GM19351 (cell line): ENCODE data around the gene PTRH2.
"Not testable (repeated sequence)": the region's sequence is repeated elsewhere in the genome, so short reads cannot be mapped to it uniquely, and the experiment has no call there.

ENCODE experiments used
- ATAC-seq: cut with Tn5 transposase; IDR thresholded peaks from one replicate; pipeline ENCODE4 v1.9.1; 2021; ENCODE audit warnings: mild to moderate bottlenecking, moderate library complexity; ENCODE audit not compliant: unreplicated experiment

PTRH2 gene

GRCh38 chr17:59671386-59671785 is 35.8 kb downstream of the PTRH2 start:
- ATAC-seq: no peak

DNA sequence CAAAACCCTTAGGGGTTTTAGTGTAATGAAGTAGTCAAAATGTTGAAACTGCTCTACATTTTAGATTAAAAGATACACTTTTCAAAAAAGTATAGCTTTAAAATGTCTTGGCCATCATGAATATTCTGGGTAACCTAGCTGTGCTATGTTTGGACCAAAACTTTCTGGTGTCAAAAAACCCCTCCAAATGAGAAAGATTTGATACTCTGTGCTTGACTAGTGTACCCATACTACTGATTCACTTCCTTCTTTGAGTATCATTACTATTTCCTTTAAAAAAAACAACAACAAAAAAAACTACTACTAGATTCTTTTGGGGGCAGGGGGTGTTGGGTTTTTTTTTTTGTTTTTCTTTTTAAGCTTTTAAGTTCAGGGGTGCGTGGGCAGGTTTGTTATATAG is 37.3 kb downstream of the PTRH2 start:
- ATAC-seq: no peak

- no peak for ATAC-seq
Observed at GRCh38 chr17:59669411-59669810, 37.8 kb downstream of the PTRH2 start.

- no peak for ATAC-seq
Observed at GRCh38 chr17:59668816-59669215, 38.4 kb downstream of the PTRH2 start.

DNA sequence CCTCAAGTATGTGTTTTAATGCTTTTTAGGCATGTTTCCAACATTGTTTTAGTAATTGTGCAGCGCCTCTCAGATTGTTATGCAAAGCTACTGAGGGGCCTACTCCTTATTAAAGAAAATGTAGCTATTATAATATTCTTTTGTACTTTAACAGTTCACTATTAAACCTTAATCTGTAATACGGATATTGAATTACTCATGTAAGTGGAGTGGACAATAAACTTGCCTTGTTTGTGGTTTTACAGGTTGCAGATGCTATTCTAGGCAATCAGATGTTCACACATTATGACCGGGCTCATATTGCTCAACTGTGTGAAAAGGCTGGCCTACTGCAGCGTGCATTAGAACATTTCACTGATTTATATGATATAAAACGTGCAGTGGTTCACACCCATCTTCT is 41.0 kb downstream of the PTRH2 start:
- ATAC-seq: no peak

GRCh38 chr17:59656624-59657023 is 50.6 kb downstream of the PTRH2 start:
- not testable (repeated sequence) for ATAC-seq

DNA sequence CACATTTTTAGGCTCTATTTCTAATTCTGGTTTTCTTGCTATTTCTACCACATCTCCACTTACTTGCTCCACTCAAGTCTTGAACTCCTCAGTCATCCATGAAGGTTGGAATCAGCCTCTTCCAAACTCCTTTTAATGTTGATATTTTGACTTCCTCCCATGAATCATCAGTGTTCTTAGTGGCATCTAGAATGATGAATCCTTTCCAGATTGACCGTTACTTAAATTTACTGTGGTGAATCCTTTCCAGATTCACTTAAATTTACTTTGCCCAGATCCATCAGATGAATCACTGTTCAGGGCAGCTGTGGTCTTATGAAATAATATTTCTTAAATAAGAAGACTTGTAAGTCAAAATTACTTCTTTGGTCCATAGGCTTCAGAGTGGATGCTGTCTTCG is 55.1 kb downstream of the PTRH2 start:
- ATAC-seq: no peak

- no peak for ATAC-seq
Observed at GRCh38 chr17:59651346-59651745, 55.9 kb downstream of the PTRH2 start.

- no peak for ATAC-seq
Observed at GRCh38 chr17:59650642-59651041, 56.6 kb downstream of the PTRH2 start.

DNA sequence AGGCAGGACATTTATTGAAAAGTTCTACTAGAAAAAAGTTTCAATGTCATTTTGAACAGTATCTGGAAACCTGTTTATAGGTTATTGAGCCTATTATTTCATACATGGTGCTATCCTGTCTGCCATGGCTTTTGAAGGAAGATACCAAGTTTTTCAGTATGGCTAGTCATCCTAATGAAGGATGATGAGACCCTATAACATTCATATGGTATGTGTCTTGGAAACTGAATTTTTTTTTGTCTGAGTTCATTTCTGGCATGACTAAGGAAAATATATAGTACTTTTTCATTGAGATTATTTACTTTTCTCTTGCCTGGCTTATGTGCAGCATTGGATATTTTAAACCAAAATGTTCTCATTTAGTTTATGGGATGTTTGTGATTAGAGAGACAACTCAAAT is 57.3 kb downstream of the PTRH2 start:
- ATAC-seq: no peak
